Measurements from ENCODE around the gene GSE1. TPM values are rescaled to one million over a fixed set of nuclear protein-coding genes. Genes with fewer than 3 reads are reported as not detected.

The GSE1 gene
- total and polyA plus RNA-seq, 9 of the 15 experiments (the other 6 are each of a cell fraction or from before 2014, with no cell fraction given): 12.2 to 244 (median 57.9) TPM

DNA sequence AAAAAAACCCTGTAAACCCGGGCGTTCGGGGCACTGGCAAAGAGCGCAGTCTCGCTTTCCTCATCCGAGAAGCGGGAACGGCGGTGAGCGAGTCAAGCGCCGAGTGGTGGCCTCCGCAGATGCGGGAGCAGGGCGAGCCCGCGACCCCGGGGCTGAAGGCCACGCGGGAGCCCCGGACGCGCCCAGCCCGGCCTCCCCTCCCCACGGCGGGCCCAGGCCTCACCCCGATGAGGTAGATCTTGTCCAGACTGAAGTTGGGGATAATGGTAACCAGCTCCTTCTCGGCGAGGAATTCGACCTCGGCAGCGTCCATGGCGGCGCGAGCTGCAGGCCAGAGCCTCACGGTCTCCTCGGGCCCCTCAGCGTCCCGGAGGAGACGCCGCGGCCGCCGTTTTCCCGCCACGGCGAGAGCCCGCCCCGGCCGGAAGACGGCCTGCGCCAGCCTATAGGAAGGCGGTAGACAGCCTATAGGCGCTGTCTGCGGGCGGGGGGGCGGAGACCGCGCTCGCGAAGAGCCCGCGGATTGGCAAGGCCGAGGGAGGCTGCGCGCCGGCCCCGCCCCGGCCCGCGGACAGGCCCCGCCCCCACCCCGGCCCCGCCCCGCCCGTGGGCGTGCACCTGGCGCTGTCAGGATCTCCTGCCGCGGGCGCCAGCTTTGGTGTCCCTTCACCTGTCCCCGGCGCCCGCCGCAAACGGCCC lies 75.6 kb downstream of the GSE1 start, which contains the start of gene GINS2 (continued):
- TF ChIP-seq CREB1 (IDR thresholded peaks at IDR 0.05) (0 out of 2 replicates have a peak, but pooled peaks have one; percentile 23), CREB1 (CRISPR knock-in tag; IDR thresholded peaks at IDR 0.05) (no peak), TBP (optimal IDR thresholded peaks at IDR 0.05; ENCODE audit: low read depth, low read length) (peak; percentile 40), ZBTB1 (CRISPR knock-in tag; IDR thresholded peaks at IDR 0.05; ENCODE audit: borderline replicate concordance, low read depth) (no peak), MXD1 (CRISPR knock-in tag; IDR thresholded peaks at IDR 0.05; ENCODE audit: borderline replicate concordance, poor library complexity, severe bottlenecking) (no peak), ARID3B (CRISPR knock-in tag; IDR thresholded peaks at IDR 0.05; ENCODE audit: borderline replicate concordance) (no peak), NR0B1 (IDR thresholded peaks at IDR 0.05; ENCODE audit: partially characterized antibody) (no peak), DDX20 (tag; IDR thresholded peaks at IDR 0.05; ENCODE audit: low read depth) (no peak), HOMEZ (CRISPR knock-in tag; IDR thresholded peaks at IDR 0.05) (no peak), ZNF165 (CRISPR knock-in tag; IDR thresholded peaks at IDR 0.05; ENCODE audit: borderline replicate concordance) (no peak), RBFOX2 (IDR thresholded peaks at IDR 0.05; ENCODE audit: low read depth, low read length) (peak; percentile 90), ARNT (IDR thresholded peaks at IDR 0.05) (no peak), SRSF3 (IDR thresholded peaks at IDR 0.05; ENCODE audit: insufficient read depth, low read length) (no peak), RNF2 (IDR thresholded peaks at IDR 0.05) (peak; percentile 50; the same call in 1 of the 2 replicates)
- TF ChIP-seq, protein P1, sequence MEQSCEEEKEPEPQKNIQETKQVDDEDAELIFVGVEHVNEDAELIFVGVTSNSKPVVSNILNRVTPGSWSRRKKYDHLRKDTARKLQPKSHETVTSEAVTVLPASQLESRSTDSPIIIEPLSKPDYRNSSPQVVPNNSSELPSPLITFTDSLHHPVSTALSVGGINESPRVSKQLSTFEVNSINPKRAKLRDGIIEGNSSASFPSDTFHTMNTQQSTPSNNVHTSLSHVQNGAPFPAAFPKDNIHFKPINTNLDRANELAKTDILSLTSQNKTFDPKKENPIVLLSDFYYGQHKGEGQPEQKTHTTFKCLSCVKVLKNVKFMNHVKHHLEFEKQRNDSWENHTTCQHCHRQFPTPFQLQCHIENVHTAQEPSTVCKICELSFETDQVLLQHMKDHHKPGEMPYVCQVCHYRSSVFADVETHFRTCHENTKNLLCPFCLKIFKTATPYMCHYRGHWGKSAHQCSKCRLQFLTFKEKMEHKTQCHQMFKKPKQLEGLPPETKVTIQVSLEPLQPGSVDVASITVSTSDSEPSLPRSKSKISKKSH (CRISPR knock-in tag; IDR thresholded peaks at IDR 0.05): no peak
